GM19240 (cell line): Measurements from ENCODE around the gene TTC38.

Experiments
- DNase-seq: peaks from one replicate; pipeline ENCODE4 v3.0.0; 2011; ENCODE audit warnings: low spot score; ENCODE audit not compliant: insufficient read length

The TTC38 gene

GRCh38 chr22:46327691-46328465 is 60.1 kb downstream of the TTC38 start:
- no peak for DNase-seq

GRCh38 chr22:46328797-46329196 is 61.0 kb downstream of the TTC38 start:
- DNase-seq: no peak

- no peak for DNase-seq
Observed at GRCh38 chr22:46329616-46330015, 61.8 kb downstream of the TTC38 start.

- DNase-seq: no peak
Observed at GRCh38 chr22:46330426-46330825, 62.6 kb downstream of the TTC38 start.

GRCh38 chr22:46331496-46331895 is 63.7 kb downstream of the TTC38 start:
- DNase-seq: no peak

GRCh38 chr22:46335201-46336118 is 67.7 kb downstream of the TTC38 start, which contains the start of gene TRMU:
TRMU (plus strand) TSS chr22:46335714; CDS start chr22:46335765, 51 bp downstream.
- DNase-seq: peak; percentile 98

GRCh38 chr22:46336119-46337078 is 68.6 kb downstream of the TTC38 start:
- no peak for DNase-seq

GRCh38 chr22:46337870-46338269 is 70.1 kb downstream of the TTC38 start:
- no peak for DNase-seq

GRCh38 chr22:46338636-46339035 is 70.8 kb downstream of the TTC38 start:
- DNase-seq: no peak

- no peak for DNase-seq
Observed at GRCh38 chr22:46339956-46340355, 72.1 kb downstream of the TTC38 start.

GRCh38 chr22:46340676-46341075 is 72.9 kb downstream of the TTC38 start:
- no peak for DNase-seq
